ENCODE measurements around the gene CDH23. TPM values are rescaled to one million over a fixed set of nuclear protein-coding genes. Genes with fewer than 3 reads are reported as not detected.

Gene CDH23
- total RNA-seq, 3 donors from 2014 or later = 1.8 to 3.6 (median 3.0) TPM

DNA sequence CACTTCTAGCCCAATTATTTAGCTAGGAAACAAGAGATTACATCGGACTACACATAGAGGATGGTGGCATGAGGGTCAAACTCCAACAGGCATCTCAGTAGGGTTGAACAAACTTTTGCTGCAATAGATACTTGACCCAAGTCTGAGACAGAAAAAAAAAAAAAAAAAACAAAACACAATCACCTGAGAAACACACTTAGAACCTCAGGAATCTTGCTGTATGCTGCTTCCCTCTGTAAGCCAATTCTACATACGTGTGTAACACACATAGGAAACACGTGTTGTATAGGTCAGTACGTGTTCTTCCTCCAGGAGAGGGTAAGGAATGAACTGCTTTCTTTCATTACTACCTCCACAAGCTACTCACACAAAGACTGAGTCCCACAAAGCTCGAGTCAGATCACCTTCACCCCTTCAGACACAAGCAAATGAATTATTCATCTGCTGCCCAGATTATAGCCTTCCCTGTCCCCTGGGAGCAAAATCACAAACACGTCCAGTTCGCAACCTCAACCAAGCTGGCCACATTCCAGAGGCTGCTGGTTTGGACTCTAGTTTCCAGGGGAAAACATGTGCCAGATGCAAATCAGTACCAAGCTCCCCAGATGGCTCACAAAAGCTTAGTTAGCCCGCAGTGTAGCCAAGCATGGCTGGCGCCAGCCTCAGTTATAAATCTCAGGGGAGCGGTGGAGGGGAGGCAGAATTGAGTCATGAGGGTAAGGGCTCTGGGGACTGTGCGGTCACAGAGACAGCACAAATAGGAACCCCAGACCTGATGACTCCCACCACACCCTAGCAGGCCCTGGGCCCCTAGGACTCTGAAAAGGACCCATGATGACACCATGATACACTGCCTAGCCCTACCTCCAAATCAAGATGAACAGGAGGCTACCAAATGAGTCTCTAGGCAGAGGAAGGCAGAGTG lies 439.2 kb downstream of the CDH23 start:
- TF ChIP-seq, protein P1, sequence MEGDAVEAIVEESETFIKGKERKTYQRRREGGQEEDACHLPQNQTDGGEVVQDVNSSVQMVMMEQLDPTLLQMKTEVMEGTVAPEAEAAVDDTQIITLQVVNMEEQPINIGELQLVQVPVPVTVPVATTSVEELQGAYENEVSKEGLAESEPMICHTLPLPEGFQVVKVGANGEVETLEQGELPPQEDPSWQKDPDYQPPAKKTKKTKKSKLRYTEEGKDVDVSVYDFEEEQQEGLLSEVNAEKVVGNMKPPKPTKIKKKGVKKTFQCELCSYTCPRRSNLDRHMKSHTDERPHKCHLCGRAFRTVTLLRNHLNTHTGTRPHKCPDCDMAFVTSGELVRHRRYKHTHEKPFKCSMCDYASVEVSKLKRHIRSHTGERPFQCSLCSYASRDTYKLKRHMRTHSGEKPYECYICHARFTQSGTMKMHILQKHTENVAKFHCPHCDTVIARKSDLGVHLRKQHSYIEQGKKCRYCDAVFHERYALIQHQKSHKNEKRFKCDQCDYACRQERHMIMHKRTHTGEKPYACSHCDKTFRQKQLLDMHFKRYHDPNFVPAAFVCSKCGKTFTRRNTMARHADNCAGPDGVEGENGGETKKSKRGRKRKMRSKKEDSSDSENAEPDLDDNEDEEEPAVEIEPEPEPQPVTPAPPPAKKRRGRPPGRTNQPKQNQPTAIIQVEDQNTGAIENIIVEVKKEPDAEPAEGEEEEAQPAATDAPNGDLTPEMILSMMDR (IDR thresholded peaks at IDR 0.05) = no peak
- Histone ChIP-seq H3K36me3 (ENCODE audit: low read depth) (no peaks in the 10 kb centered on the region), H3K9me3 (no peaks in the 10 kb centered on the region), H3K4me3 (no peak overlapping the region), H3K4me1 (ENCODE audit: low read depth) (peaks cover 33% of the 10 kb centered on the region)
- ATAC-seq = peak; percentile 57
- intact Hi-C loops (cut with DNase I, micrococcal nuclease) = no loop called here
- peak in 2 of 3 donors; percentile 39 to 70 for DNase-seq

DNA sequence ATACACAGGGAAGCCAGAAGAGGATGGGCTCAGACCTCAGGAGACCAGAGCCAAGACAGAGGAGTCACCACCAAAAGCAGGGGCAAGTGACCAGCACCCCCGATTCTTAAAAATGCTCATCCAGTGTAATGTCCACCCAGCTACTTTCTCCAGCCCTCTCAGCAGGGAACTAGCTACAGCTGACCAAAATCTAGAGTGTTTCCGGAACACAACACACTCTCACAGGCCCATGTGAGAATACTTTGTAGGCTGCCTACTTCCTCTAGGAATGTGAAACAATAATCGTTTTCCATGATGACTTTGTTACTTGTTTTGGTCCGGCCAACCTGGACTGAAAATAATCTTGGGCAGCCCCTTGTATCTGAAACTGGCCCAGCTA lies 439.9 kb downstream of the CDH23 start:
- Histone ChIP-seq H3K9me3 (no peaks in the 10 kb centered on the region), H3K4me1 (ENCODE audit: low read depth) (peaks cover 39% of the 10 kb centered on the region), H3K36me3 (ENCODE audit: low read depth) (no peaks in the 10 kb centered on the region), H3K4me3 (no peak overlapping the region)
- DNase-seq = no peak
- ATAC-seq = no peak
- TF ChIP-seq, protein P1 (IDR thresholded peaks at IDR 0.05) = no peak
- intact Hi-C loops (cut with DNase I, micrococcal nuclease) = no loop called here

DNA sequence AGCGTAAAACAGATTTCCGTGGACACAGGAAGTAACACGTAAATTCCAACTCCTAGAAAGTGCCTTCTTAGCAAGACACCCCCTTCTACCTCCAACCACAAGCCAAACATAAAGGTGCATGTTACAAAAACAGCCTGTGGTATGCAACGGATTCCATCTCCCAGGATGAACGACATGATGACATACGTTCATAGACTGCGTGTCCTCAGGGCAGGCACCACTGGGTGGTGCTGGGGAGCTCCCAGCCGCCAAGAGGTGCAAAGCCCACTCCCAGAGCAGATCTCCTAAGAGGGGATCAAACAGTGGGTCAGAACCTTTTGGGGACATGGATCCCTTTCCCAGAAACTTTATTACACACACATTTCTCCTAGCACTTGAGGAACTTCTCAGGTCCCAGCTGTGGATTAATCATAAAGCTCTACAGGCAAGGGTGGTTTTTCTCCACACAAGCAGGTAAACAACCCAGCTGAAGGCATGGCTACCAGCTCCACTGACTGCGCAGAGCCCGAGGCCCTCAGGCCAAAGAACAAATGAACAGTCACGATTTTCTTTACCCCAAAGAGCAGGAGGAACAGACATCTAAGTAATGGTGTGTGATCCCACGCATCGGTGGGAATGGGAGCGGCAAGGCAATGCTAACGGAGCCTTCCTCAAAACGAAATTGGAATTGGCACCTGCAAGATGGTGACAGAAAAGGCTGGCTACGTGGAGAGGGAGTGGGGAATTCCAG lies 440.5 kb downstream of the CDH23 start:
- intact Hi-C loops (cut with DNase I, micrococcal nuclease) = no loop called here
- TF ChIP-seq, protein P1 (IDR thresholded peaks at IDR 0.05) = no peak

DNA sequence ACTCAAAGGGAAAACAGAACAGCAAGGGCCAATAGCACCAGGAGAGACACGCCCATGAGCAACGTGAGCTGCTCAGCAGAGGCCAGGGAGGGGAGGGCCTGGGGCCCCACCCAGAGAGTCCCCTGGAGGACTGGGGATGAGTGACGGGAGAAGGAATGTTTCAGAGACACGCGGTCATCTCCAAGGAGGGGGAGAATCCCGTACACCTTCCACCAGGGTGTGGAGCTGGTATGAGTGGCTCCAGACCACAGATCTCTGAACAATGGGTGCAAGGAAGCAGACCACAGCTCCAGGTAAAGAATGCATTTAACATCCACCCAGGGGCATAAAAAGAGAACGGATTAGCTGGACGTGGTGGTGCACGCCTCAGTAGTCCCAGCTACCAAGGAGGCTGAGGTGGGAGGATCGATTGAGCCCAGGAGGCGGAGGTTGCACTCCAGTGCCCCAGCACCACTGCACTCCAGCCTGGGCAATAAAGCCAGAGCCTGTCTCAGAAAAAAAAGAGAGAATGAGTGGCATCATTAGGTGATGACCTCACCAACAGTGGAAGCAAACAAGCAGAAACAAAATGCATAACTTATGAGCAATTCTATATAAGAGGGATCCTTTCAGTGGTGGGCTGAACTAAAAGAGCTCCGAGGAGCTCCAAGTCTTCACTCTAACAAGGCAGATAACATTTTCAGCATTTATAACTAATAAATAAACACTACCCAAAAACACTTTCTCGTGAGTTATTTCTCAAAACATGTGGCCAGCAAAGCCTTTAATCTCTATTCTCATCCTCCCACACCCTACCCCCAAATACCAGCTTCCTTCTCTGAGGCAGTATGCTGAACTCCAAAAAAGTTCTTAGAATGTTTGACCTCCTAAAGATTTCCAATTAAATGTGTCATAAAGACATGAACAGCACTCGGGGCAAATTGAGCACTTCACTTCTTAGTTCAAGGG lies 441.8 kb downstream of the CDH23 start:
- intact Hi-C loops (cut with DNase I, micrococcal nuclease) = no loop called here
- TF ChIP-seq, protein P1 (IDR thresholded peaks at IDR 0.05) = no peak
- H3K4me3 ChIP-seq = no peak overlapping the region
- DNase-seq (no peak), ATAC-seq (peak; percentile 36)
- H3K36me3 ChIP-seq (ENCODE audit: low read depth) = no peaks in the 10 kb centered on the region
- H3K9me3 ChIP-seq = no peaks in the 10 kb centered on the region
- peaks cover 40% of the 10 kb centered on the region for H3K4me1 ChIP-seq (ENCODE audit: low read depth)

More for the DNA sequence above, 440.5 kb downstream of the CDH23 start:
- Histone ChIP-seq H3K36me3 (ENCODE audit: low read depth) (no peaks in the 10 kb centered on the region), H3K9me3 (no peaks in the 10 kb centered on the region), H3K4me3 (no peak overlapping the region), H3K4me1 (ENCODE audit: low read depth) (peaks cover 39% of the 10 kb centered on the region)
- ATAC-seq (no peak), DNase-seq (no peak)
